ENCODE measurements around the gene TUSC2.

TUSC2 gene, protein sequence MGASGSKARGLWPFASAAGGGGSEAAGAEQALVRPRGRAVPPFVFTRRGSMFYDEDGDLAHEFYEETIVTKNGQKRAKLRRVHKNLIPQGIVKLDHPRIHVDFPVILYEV

DNA sequence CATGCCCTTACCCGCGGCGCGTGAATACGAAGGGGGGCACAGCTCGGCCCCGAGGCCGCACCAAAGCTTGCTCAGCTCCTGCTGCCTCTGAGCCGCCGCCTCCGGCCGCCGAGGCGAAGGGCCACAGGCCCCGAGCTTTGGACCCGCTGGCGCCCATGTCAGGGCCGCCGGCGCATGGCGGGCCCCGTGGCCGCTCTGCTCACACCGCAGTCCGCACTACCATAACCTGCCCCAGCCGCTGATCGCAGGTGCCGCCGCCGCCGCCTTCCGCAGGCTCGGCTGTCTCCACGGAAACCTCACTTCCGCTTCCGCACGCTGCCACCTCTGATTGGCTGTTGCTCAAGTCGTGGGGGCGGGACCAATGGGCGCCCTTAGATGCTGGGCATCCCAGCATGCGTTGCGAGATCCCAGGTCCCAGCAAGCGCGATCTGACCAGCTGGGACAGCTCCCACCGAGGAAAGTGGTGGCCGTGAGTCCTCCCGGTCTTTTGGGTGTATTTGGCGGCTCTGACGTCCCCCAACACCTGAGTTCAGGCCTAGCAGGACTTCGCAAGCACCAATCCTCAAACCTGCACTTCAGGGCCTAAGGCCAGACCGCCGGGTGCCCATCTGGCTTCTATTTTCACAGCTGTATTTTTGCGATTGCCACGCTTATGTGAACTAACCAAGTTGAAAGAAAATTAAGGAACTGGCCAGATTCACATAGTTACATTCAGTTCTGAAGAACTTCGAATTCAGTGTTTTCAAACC, at the start of gene TUSC2:
Gene TUSC2, minus strand, starts transcription at position 281 of the 749 bp plus-strand sequence. Its CDS starts 124 bp downstream, at position 157.
- peak; percentile 97 for FAIRE-seq

DNA sequence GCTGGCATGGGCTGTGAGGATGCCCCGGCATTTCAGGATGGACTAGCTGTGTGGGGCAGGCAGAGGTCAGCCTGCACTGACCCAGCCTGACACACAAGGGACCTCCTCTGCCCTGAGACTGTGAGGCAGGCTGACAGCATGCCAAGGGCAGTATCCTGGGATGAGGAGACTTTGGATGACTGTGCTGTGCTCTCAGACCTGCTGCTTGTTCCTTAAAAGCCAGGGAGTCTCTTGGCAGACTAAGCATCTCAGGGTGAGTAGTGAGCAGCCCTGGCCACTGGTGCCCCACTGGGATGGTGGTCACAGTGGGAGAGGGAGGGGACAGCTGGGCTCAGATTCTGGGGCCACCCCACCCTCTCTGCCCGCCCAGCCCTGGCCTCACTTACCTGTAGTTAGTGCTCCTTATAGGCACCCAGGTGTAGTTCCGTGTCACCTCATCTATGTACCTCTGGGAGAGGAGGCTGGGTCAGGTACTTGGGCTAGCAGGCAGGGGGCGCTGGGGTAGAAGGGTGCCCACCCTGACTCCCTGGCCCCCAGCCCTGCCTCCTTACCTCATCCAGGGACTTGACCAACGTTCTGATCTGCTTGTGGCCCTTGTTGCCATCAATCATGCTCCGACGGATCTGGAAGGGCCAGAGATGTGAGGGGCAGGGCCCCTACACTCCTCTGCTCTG, 47.4 kb upstream of the TUSC2 start:
- DNase-seq (ENCODE audit: extremely low spot score, insufficient read length, low read depth) (no peak), FAIRE-seq (no peak)

More for the DNA sequence above, at the start of gene TUSC2:
- peak; percentile 92 for DNase-seq (ENCODE audit: extremely low spot score, insufficient read length, low read depth)

- FAIRE-seq (no peak), DNase-seq (ENCODE audit: extremely low spot score, insufficient read length, low read depth) (no peak)
Measured at GRCh38 chr3:50374363-50375257, 46.6 kb upstream of the TUSC2 start.

GRCh38 chr3:50373146-50374051, 45.4 kb upstream of the TUSC2 start:
- DNase-seq (ENCODE audit: extremely low spot score, insufficient read length, low read depth) = no peak
- no peak for FAIRE-seq

GRCh38 chr3:50372349-50372748, 44.3 kb upstream of the TUSC2 start:
- DNase-seq (ENCODE audit: extremely low spot score, insufficient read length, low read depth) = no peak
- FAIRE-seq = no peak

DNA sequence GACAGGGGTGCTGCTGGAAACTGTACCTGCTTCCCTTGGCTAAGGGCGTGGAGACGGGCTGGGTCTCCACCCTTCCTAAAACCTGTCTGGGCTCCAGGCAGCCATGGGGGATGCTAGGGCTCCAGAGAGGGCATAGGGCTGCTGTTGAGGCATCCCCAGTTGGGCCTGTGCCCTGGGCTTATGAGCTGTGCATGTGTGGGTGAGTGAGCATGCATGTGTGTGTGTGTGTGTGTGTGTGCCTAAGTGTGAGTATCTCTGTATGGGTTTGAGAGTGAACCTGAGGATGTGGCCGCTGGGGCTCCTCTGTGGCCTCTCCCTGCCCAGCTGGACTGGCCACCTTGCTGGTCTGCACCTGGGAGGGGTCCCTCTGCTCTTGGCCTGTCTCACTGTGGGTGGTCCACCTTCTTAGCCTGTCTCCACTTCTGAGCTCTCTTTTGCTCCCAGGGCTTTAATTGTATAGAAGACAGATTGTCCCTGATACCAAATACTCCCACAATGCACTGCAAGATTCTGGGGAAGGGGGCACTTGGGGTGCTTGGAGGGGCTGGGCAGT, 43.2 kb upstream of the TUSC2 start:
- FAIRE-seq (no peak), DNase-seq (ENCODE audit: extremely low spot score, insufficient read length, low read depth) (no peak)

GRCh38 chr3:50370594-50370993, 42.6 kb upstream of the TUSC2 start:
- FAIRE-seq (no peak), DNase-seq (ENCODE audit: extremely low spot score, insufficient read length, low read depth) (no peak)

GRCh38 chr3:50369012-50369670, 41.1 kb upstream of the TUSC2 start:
- DNase-seq (ENCODE audit: extremely low spot score, insufficient read length, low read depth) (no peak), FAIRE-seq (no peak)

DNA sequence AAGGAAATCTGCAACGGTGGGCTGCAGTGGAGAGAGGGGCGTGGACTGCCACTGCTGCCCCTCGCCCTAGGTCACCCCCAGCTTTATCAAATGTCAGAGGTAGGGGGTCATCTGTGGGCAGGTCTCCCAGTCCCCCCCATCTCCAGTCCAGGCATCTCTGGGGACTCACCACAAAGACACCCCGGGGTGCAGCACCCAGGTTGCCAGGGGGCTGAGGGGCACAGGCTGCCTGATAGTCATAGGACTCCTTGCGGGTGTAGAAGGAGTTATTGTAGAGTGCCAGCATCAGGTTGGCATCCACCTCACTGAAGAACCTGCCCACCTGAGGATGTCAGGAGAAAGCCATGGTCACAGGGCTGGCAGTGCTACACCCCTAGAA, 37.8 kb upstream of the TUSC2 start:
- no peak for FAIRE-seq

DNA sequence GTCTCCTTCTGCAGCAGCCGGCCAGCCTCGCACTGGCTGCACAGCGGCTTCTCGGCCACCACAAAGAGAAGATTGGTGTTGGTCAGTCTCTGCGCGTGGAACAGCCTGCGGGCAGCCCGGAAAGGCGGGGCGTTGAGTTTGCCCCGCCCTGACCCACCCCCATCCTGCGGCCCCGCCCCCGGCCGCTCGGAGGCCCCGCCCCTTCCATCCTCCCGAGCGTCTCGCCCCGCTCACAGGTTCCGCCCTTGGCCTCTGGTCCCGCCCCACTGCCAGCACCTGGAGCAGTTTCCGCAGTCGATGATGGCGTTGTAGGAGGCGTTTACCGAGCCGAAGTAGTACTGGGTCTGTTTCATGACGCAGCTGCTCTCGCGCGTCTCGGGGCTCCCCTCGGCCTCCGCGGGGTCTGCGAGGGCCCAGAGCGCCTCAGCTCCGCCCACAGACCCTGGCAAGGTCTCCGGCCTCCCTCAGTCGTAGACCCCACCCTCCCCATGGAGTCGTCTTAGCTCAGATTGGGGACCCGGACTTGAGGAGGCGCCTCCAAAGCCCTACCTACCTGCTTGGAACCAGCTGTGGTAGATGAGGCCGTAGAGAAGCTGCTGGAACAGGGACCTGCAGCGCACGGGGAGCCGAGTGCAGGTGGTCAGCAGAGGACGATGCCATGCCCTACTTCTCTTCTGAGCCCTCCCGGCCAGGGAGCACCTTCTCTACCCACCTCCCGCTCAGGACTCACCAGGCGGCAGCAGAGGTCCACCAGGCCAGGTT, 37.2 kb upstream of the TUSC2 start:
- DNase-seq (ENCODE audit: extremely low spot score, insufficient read length, low read depth) (peak; percentile 91), FAIRE-seq (peak; percentile 94)

More for the DNA sequence above, 37.8 kb upstream of the TUSC2 start:
- no peak for DNase-seq (ENCODE audit: extremely low spot score, insufficient read length, low read depth)

- DNase-seq (ENCODE audit: extremely low spot score, insufficient read length, low read depth) (no peak), FAIRE-seq (no peak)
Measured at GRCh38 chr3:50364573-50365079, 36.6 kb upstream of the TUSC2 start.

GRCh38 chr3:50359760-50360110, 31.7 kb upstream of the TUSC2 start:
- DNase-seq (ENCODE audit: extremely low spot score, insufficient read length, low read depth) = no peak

DNA sequence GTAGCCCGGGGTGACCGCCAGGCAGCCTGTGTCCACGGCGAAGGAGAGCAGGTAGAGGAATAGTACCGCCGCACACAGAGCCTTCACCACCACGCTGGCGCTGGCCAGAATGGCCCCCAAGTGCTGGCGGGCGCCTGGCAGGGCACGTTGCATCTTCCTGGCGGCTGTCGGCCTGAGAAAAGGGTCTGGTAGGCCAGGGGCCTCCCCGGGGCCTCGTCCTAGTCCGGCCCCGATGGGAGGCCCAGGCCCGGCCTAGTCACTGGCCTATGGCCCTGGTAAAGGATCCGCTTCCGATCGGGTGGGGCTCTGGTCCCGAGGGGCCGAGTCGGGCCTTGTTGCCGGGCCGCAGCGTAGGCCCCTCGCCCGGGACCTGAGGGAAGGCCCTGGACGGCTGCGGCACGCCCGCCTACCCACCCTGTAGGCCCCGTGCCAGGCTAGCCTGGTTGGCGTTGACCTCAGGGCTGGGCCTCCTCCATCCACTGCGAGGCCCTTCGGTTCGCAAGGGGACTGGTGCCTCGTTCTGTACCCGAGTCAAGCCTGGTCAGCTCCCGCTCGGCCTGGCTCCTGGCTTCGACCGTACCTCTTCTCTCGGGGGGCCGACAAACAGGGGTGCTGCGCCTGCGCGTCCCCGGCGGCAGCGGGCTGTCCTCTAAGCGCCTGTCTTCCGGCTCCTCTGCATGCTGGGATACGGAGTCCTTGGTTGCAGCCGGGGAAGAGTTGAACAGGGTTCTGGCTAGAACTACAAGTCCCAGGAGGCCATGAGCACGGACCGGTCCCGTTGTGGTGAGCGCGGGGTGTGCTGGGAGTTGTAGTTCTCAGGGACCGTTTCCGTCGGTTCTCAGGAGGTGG, 31.1 kb upstream of the TUSC2 start, which contains the start of gene TMEM115:
Gene TMEM115, minus strand, starts transcription at position 611 of the 849 bp plus-strand sequence. Its CDS starts 458 bp downstream, at position 153.
- peak; percentile 100 for FAIRE-seq
- peak; percentile 98 for DNase-seq (ENCODE audit: extremely low spot score, insufficient read length, low read depth)

More at GRCh38 chr3:50359760-50360110, 31.7 kb upstream of the TUSC2 start:
- no peak for FAIRE-seq

DNA sequence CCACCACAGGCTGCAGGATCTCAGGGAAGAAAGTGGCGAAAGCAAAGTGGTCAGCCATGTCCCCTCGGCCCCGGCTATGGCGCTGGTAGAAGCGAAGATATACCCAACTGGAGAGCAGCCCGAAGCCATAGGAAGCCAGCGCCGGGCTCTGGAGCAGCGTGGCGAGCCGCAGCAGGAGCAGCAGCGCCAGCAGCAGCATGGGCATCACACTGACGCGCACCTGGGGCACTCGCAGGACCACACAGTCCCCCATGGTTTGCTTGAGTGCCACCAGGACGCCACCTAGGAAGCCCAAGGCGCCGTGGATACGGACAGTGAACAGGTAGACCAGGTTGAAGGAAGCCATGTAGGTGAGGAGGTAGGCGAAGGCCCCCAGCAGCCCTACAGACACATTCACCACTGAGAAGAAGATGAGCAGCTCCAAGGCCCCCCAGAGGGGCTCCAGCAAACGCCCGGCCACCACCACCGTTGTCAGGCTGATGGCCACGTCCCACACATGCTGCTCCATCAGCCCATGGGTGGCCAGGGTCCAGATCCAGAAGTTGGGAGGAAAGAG, 30.4 kb upstream of the TUSC2 start:
- DNase-seq (ENCODE audit: extremely low spot score, insufficient read length, low read depth) = no peak
- FAIRE-seq = no peak

- DNase-seq (ENCODE audit: extremely low spot score, insufficient read length, low read depth) = no peak
- FAIRE-seq = no peak
Measured at GRCh38 chr3:50357481-50357880, 29.5 kb upstream of the TUSC2 start.

- FAIRE-seq (no peak), DNase-seq (ENCODE audit: extremely low spot score, insufficient read length, low read depth) (no peak)
Measured at GRCh38 chr3:50356553-50356952, 28.5 kb upstream of the TUSC2 start.
